Testis (tissue), 2 donors: ENCODE data around the gene ARHGAP30.

Experiments
- POLR2A ChIP-seq: fragments of 450-650 bp; IDR thresholded peaks from one replicate; pipeline ENCODE4 v1.6.1; 2017; ENCODE audit warnings: antibody characterized with exemption, mild to moderate bottlenecking, moderate library complexity
- TF ChIP-seq, protein P1 (sequence below), 3 experiments: fragments of 450-650 bp in 2 of 3; fragments of 200-600 bp in 1 of 3; sonication (generic) in 1 of 3; IDR thresholded peaks; one replicate each; pipeline ENCODE4 v1.5.1; 2016 to 2019; ENCODE audit warnings: antibody characterized with exemption in 3 of 3, mild to moderate bottlenecking in 2 of 3, moderate library complexity in 1 of 3

DNA sequence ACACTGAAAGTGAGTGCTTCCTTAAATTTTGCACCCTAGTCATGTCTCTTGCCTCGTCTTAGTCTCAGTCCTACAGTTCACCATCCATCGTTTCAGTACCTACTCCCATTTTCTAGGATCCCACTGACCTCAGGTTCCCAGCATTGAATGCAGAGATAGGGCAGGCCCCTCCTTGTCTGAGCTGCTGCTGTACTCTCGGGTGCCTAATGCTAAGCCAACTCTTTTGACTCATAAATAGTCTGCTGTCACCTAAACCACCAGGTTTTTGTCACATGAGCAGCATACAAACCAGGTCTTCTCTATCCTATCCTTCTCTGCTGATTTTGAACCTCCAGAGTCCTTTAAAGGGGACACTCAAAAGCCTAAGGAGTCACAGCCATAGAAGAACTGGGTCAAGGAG lies 3.0 kb downstream of the ARHGAP30 start:
- TF ChIP-seq, protein P1, sequence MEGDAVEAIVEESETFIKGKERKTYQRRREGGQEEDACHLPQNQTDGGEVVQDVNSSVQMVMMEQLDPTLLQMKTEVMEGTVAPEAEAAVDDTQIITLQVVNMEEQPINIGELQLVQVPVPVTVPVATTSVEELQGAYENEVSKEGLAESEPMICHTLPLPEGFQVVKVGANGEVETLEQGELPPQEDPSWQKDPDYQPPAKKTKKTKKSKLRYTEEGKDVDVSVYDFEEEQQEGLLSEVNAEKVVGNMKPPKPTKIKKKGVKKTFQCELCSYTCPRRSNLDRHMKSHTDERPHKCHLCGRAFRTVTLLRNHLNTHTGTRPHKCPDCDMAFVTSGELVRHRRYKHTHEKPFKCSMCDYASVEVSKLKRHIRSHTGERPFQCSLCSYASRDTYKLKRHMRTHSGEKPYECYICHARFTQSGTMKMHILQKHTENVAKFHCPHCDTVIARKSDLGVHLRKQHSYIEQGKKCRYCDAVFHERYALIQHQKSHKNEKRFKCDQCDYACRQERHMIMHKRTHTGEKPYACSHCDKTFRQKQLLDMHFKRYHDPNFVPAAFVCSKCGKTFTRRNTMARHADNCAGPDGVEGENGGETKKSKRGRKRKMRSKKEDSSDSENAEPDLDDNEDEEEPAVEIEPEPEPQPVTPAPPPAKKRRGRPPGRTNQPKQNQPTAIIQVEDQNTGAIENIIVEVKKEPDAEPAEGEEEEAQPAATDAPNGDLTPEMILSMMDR (IDR thresholded peaks at IDR 0.05) = no peak
- no peak for TF ChIP-seq POLR2A
